HCT116 (cell line): ENCODE measurements around the gene RPS2. TPM values are rescaled to one million over a fixed set of nuclear protein-coding genes. Genes with fewer than 3 reads are reported as not detected.

Experiments
- ATAC-seq: fragments of 200-7000 bp; cut with Tn5 transposase; 2 replicates; pipeline ENCODE4 v1.9.1; 2020; ENCODE audit warnings: mild to moderate bottlenecking, moderate library complexity
- BruUV-seq: library from RNA; stranded (reverse); fragments of 400-500 nt; replicated peaks from 2 replicates; lab custom pipeline; 2021; lab: Mats Ljungman, UMichigan
- CTCF ChIA-PET: fragments of 300-600 bp; sonication (Branson Sonifier 250); formaldehyde crosslinking; loops from one replicate; lab custom pipeline; 2021; ENCODE audit warnings: antibody characterized with exemption; lab: Charles Lee
- POLR2A ChIA-PET: fragments of 300-600, 350-600 bp; sonication (Branson Sonifier 250); formaldehyde crosslinking; loops from one replicate; lab custom pipeline; 2021; ENCODE audit warnings: antibody characterized with exemption; lab: Charles Lee
- RAD21 ChIA-PET, 2 experiments: fragments of 300-600 bp; sonication (Branson Sonifier 250); formaldehyde crosslinking; loops; one replicate each; lab custom pipeline; 2023; ENCODE audit warnings: low total read pairs in 2 of 2; ENCODE audit not compliant: uncharacterized antibody in 2 of 2, unreplicated experiment in 2 of 2, low non-redundant PET in 1 of 2; lab: Charles Lee
- DNase-seq: peaks from one replicate; pipeline ENCODE4 v3.0.0-alpha.2; 2010; ENCODE audit warnings: low read depth, low spot score
- H2AFZ ChIP-seq: fragments of 200-600 bp; shearing (Covaris generic), sonication (generic); 2 replicates; pipeline ENCODE4 v1.6.1; 2017; ENCODE audit warnings: low read depth, mixed run types, mixed read lengths, antibody characterized with exemption, low read length; ENCODE audit not compliant: poor library complexity, severe bottlenecking
- H3K27ac ChIP-seq: 2 replicates; pipeline ENCODE4 v1.5.1; 2012; ENCODE audit warnings: low read depth, low read length
- H3K27me3 ChIP-seq: fragments of 200-600 bp; sonication (generic); 2 replicates; pipeline ENCODE4 v1.6.1; 2016; ENCODE audit warnings: mixed run types, low read length, mixed read lengths; ENCODE audit not compliant: insufficient read depth
- H3K36me3 ChIP-seq, 2 experiments: fragments of 200-500 bp in 1 of 2; fragments of 200-600 bp in 1 of 2; sonication (Bioruptor generic) in 1 of 2; sonication (generic) in 1 of 2; 2 replicates each; pipeline versions ENCODE4 v1.5.1 to v1.6.1; 2014 to 2016; ENCODE audit warnings: low read length in 2 of 2, inconsistent platforms in 1 of 2, mixed read lengths in 1 of 2, mixed run types in 1 of 2; ENCODE audit not compliant: insufficient read depth in 2 of 2, control insufficient read depth in 1 of 2
- H3K4me1 ChIP-seq, 2 experiments: fragments of 200-600 bp in 1 of 2; sonication (generic) in 1 of 2; 2 replicates each; pipeline versions ENCODE4 v1.5.1 to v1.6.1; 2012 to 2017; ENCODE audit warnings: low read length in 2 of 2, inconsistent platforms in 1 of 2, mild to moderate bottlenecking in 1 of 2, mixed read lengths in 1 of 2, mixed run types in 1 of 2, moderate library complexity in 1 of 2; ENCODE audit not compliant: insufficient read depth in 2 of 2, control insufficient read depth in 1 of 2
- H3K4me2 ChIP-seq: fragments of 200-600 bp; sonication (generic); 2 replicates; pipeline ENCODE4 v1.6.1; 2017; ENCODE audit warnings: mixed run types, low read length, mixed read lengths
- H3K4me3 ChIP-seq, 2 experiments: fragments of 200-600 bp in 1 of 2; sonication (generic) in 1 of 2; replicated peaks in 1 of 2; 2 replicates each; pipeline ENCODE4 v1.5.1; 2011 to 2016; ENCODE audit warnings: low read length in 2 of 2, control low read depth in 1 of 2, low read depth in 1 of 2, mild to moderate bottlenecking in 1 of 2, mixed read lengths in 1 of 2, mixed run types in 1 of 2
- H3K79me2 ChIP-seq: fragments of 200-600 bp; sonication (generic); 2 replicates; pipeline ENCODE4 v1.6.1; 2017; ENCODE audit warnings: mild to moderate bottlenecking, mixed run types, low read length, moderate library complexity, mixed read lengths; ENCODE audit not compliant: insufficient read depth
- H3K9ac ChIP-seq: fragments of 200-600 bp; sonication (generic); 2 replicates; pipeline ENCODE4 v1.6.1; 2016; ENCODE audit warnings: low read length, mixed read lengths
- H3K9me2 ChIP-seq: fragments of 200-600 bp; sonication (generic), shearing (Covaris generic); 2 replicates; pipeline ENCODE4 v1.6.1; 2017; ENCODE audit warnings: mixed run types, mild to moderate bottlenecking, moderate library complexity; ENCODE audit not compliant: insufficient read depth
- H3K9me3 ChIP-seq, 2 experiments: fragments of 200-500 bp in 1 of 2; fragments of 200-600 bp in 1 of 2; sonication (Bioruptor generic) in 1 of 2; sonication (generic) in 1 of 2; 2 replicates each; pipeline ENCODE4 v1.6.1; 2014 to 2017; ENCODE audit warnings: low read length in 2 of 2, mixed read lengths in 2 of 2, inconsistent platforms in 1 of 2, low read depth in 1 of 2, mild to moderate bottlenecking in 1 of 2, mixed run types in 1 of 2, moderate library complexity in 1 of 2; ENCODE audit not compliant: control insufficient read depth in 1 of 2, insufficient read depth in 1 of 2
- H4K20me1 ChIP-seq: fragments of 200-600 bp; sonication (generic), shearing (Covaris generic); 2 replicates; pipeline ENCODE4 v1.6.1; 2017; ENCODE audit warnings: mixed run types, mild to moderate bottlenecking, moderate library complexity; ENCODE audit not compliant: insufficient read depth
- CBX3 ChIP-seq: IDR thresholded peaks from 2 replicates; pipeline ENCODE4 v1.6.1; 2012; ENCODE audit warnings: low read depth
- CEBPB ChIP-seq: IDR thresholded peaks from 2 replicates; pipeline ENCODE4 v1.6.1; 2012; ENCODE audit warnings: low read depth
- EZH2 ChIP-seq: fragments of 200-600 bp; sonication (generic); IDR thresholded peaks from 2 replicates; pipeline ENCODE4 v1.6.1; 2017; ENCODE audit warnings: antibody characterized with exemption, mixed run types
- EZH2phosphoT487 ChIP-seq: fragments of 200-600 bp; IDR thresholded peaks from 2 replicates; pipeline ENCODE4 v1.6.1; 2018; ENCODE audit warnings: antibody characterized with exemption, borderline replicate concordance
- JUND ChIP-seq: IDR thresholded peaks from 2 replicates; pipeline ENCODE4 v1.6.1; 2012
- POLR2A ChIP-seq: IDR thresholded peaks from 2 replicates; pipeline ENCODE4 v1.7.0; 2011; ENCODE audit warnings: borderline replicate concordance; ENCODE audit not compliant: insufficient read depth, insufficient read length; ENCODE audit errors: extremely low read depth
- RAD21 ChIP-seq: IDR thresholded peaks from 2 replicates; pipeline ENCODE4 v1.6.1; 2012; ENCODE audit warnings: low read depth, mild to moderate bottlenecking
- TCF7L2 ChIP-seq: IDR thresholded peaks from 2 replicates; pipeline ENCODE4 v1.7.0; 2011; ENCODE audit warnings: borderline replicate concordance, inconsistent platforms; ENCODE audit not compliant: insufficient read depth, insufficient read length; ENCODE audit errors: extremely low read depth
- ZNF274 ChIP-seq: fragments of 200-500 bp; sonication (Bioruptor generic); IDR thresholded peaks from 2 replicates; pipeline ENCODE4 v1.6.1; 2014; ENCODE audit warnings: mild to moderate bottlenecking, low read depth, low read length, inconsistent platforms
- intact Hi-C: fragments of 100-400 bp; cut with micrococcal nuclease; formaldehyde crosslinking; loops from 2 replicates; pipeline ENCODE4 v1.10.0; 2022
- total RNA-seq: library from RNA; stranded (reverse); gene quantifications from one replicate; pipeline ENCODE4 v1.2.1, GENCODE V29; 2021; ENCODE audit not compliant: unreplicated experiment
- TF ChIP-seq, protein P1 (sequence below): IDR thresholded peaks from 2 replicates; pipeline ENCODE4 v1.6.1; 2012
- TF ChIP-seq, protein P2 (sequence below): IDR thresholded peaks from 2 replicates; pipeline ENCODE4 v1.6.1; 2012
- TF ChIP-seq, protein P3 (sequence below): IDR thresholded peaks from 2 replicates; pipeline ENCODE4 v1.6.1; 2012; ENCODE audit warnings: low read depth

Gene RPS2
- total RNA-seq, 1 experiment from 2014 or later: 6,265 TPM

DNA sequence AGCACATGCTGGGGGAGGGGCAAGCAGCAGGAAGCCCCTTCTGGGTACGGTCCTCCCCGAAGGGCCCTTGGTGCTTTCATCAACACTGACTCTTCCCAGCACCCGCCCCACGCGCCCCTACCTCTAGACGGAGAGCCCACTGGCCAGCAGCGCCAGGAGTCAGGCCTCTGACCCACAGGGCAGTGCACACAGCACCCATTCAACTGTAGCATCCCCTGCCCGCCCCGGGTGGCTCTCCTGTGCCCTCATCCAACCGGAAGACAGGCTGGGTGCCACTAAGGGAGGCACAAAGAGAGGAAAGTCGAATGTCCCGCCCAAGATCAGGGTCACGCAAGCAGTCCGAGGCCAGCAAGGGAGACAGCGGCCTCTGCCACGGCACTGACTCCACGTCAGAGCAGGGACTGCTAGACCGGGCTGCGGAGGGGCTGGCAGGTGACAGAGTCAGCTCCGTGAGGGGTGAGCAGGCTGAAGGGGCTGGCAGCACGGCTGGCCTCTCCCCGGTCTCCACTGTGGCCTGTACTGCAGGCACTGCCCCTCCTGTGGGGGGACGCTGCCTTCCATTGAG, 31.4 kb downstream of the RPS2 start:
- ATAC-seq: no peak
- H3K27me3 ChIP-seq: no peaks in the 10 kb centered on the region
- H3K4me2 ChIP-seq: no peak overlapping the region
- H3K79me2 ChIP-seq: no peaks in the 10 kb centered on the region
- H3K27ac ChIP-seq: no peak overlapping the region; the same call in 1 of the 2 replicates
- BruUV-seq: no TSS peak
- no peaks in the 10 kb centered on the region for H3K9me3 ChIP-seq
- RAD21 ChIA-PET: no interaction called here
- no peak overlapping the region for H2AFZ ChIP-seq
- POLR2A ChIA-PET: no interaction called here
- H3K9ac ChIP-seq: no peak overlapping the region
- no peaks in the 10 kb centered on the region for H3K9me2 ChIP-seq
- no peak for DNase-seq
- H3K4me1 ChIP-seq: peaks cover 23 to 33% of the 10 kb centered on the region in 2 experiments
- peaks cover 2 to 4% of the 10 kb centered on the region in 2 experiments; a peak in 3 of 4 replicates for H3K36me3 ChIP-seq
- intact Hi-C loops: no loop called here
- no peaks in the 10 kb centered on the region for H4K20me1 ChIP-seq
- H3K4me3 ChIP-seq: no peak overlapping the region
- no peak for TF ChIP-seq CEBPB
- TF ChIP-seq POLR2A: no peak
- no peak for TF ChIP-seq ZNF274
- no peak for TF ChIP-seq JUND
- TF ChIP-seq CBX3: no peak
- TF ChIP-seq, protein P1, sequence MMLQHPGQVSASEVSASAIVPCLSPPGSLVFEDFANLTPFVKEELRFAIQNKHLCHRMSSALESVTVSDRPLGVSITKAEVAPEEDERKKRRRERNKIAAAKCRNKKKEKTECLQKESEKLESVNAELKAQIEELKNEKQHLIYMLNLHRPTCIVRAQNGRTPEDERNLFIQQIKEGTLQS: no peak
- TF ChIP-seq, protein P2, sequence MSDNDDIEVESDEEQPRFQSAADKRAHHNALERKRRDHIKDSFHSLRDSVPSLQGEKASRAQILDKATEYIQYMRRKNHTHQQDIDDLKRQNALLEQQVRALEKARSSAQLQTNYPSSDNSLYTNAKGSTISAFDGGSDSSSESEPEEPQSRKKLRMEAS: no peak
- no peak for TF ChIP-seq TCF7L2
- TF ChIP-seq EZH2: no peak
- no peak for TF ChIP-seq RAD21
- TF ChIP-seq, protein P3, sequence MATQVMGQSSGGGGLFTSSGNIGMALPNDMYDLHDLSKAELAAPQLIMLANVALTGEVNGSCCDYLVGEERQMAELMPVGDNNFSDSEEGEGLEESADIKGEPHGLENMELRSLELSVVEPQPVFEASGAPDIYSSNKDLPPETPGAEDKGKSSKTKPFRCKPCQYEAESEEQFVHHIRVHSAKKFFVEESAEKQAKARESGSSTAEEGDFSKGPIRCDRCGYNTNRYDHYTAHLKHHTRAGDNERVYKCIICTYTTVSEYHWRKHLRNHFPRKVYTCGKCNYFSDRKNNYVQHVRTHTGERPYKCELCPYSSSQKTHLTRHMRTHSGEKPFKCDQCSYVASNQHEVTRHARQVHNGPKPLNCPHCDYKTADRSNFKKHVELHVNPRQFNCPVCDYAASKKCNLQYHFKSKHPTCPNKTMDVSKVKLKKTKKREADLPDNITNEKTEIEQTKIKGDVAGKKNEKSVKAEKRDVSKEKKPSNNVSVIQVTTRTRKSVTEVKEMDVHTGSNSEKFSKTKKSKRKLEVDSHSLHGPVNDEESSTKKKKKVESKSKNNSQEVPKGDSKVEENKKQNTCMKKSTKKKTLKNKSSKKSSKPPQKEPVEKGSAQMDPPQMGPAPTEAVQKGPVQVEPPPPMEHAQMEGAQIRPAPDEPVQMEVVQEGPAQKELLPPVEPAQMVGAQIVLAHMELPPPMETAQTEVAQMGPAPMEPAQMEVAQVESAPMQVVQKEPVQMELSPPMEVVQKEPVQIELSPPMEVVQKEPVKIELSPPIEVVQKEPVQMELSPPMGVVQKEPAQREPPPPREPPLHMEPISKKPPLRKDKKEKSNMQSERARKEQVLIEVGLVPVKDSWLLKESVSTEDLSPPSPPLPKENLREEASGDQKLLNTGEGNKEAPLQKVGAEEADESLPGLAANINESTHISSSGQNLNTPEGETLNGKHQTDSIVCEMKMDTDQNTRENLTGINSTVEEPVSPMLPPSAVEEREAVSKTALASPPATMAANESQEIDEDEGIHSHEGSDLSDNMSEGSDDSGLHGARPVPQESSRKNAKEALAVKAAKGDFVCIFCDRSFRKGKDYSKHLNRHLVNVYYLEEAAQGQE: no peak
- no peak for TF ChIP-seq EZH2phosphoT487
- CTCF ChIA-PET: interaction anchor here (1.3 kb wide), 1 partner anchor 10 kb away, joined by 3 read pairs; the partner anchor contains the start of gene MSRB1
